DMS79 treated with DMSO at 0.1 percent for 48 hours (cell line): Measurements from ENCODE around the gene PPM1N.

Source experiments
- DNase-seq: peaks from one replicate; lab custom pipeline; 2025; lab: John Stamatoyannopoulos, UW

PPM1N gene, protein sequence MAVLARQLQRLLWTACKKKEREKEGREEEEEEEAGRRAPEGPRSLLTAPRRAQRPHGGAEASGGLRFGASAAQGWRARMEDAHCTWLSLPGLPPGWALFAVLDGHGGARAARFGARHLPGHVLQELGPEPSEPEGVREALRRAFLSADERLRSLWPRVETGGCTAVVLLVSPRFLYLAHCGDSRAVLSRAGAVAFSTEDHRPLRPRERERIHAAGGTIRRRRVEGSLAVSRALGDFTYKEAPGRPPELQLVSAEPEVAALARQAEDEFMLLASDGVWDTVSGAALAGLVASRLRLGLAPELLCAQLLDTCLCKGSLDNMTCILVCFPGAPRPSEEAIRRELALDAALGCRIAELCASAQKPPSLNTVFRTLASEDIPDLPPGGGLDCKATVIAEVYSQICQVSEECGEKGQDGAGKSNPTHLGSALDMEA

DNA sequence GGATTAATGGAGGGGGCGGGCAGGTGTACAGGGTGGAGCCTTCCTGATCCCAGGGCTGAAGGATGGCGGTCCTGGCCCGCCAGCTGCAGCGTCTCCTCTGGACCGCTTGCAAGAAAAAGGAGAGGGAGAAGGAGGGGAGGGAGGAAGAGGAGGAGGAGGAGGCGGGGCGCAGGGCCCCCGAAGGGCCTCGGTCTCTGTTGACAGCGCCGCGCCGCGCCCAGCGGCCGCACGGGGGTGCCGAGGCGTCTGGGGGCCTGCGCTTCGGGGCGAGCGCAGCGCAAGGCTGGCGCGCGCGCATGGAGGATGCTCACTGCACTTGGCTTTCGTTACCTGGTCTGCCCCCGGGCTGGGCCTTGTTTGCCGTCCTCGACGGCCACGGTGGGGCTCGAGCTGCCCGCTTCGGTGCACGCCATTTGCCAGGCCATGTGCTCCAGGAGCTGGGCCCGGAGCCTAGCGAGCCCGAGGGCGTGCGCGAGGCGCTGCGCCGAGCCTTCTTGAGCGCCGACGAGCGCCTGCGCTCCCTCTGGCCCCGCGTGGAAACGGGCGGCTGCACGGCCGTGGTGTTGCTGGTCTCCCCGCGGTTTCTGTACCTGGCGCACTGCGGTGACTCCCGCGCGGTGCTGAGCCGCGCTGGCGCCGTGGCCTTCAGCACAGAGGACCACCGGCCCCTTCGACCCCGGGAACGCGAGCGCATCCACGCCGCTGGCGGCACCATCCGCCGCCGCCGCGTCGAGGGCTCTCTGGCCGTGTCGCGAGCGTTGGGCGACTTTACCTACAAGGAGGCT is at the start of gene PPM1N:
Gene PPM1N (plus strand): TSS at position 33 of the 785 bp plus-strand sequence. CDS start 30 bp downstream, at position 63.
- peak; percentile 2 for DNase-seq

DNA sequence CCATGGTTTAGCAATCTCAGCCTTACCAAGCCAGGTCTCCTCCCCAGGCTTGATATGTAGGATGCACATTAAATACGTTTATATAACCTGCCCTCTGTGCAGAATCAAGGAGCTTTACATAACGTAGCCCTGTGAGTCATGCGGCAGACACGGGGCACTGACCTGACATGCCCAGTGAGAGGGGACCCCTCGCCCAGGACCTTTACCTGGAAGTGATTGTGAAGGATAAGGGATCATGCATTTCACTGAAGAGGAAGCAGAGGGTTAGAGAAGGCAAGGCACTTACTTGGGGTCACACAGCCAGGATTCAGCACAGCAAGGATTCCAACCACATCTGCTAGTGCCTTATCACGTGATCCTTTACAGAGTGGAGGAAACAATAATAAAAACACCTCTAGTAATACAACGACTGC is 49.4 kb upstream of the PPM1N start:
- DNase-seq: no peak

DNA sequence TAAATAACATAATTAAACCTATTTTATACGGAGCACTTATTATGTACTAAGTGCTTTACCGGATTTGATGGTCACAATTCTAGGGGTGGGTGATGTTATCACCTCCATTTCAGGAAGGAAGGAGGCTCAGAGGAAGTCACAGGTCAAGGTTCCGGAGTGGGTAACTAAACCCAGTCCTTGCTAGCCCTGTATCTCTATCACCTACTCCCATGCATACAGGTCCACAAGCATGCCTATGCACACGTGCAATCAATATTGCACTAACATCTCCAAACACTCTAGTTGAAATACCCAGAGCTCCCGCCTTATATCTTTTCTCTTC is 48.3 kb upstream of the PPM1N start:
- DNase-seq: no peak

DNA sequence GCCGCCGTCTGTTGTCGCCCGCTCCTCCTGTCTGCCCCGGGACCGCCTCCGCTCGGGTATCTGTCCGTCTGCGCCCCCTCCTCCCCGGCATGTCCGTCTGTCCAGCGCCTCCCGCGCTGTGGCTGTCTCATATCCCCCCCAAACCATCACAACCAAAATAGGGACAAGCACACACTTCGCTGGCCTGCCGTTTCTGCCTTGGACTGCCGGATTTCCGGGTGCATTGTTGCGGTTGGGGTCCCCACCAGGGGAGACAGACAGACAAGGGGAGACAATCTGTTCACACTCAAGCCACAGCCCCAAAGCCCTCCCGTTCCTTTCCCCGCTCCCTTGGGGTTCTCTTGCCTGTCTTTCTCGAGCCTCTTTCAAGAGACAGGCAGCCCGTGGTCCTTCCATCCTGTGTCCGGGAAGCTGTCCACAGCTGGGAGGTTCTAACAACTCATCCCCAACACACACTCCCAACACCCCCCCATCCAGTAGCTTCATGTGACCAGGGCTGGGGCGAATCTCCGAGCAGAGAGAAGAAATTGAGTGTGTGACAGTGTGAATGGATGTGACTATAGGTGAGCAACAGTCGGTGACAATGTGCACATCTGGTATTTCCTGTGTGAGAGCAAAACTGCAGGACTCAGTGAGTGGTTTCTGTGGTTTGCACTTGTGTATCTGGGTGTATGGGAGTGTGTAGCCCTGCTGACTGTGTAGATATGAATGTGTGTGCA is 47.0 kb upstream of the PPM1N start:
- DNase-seq: no peak

DNA sequence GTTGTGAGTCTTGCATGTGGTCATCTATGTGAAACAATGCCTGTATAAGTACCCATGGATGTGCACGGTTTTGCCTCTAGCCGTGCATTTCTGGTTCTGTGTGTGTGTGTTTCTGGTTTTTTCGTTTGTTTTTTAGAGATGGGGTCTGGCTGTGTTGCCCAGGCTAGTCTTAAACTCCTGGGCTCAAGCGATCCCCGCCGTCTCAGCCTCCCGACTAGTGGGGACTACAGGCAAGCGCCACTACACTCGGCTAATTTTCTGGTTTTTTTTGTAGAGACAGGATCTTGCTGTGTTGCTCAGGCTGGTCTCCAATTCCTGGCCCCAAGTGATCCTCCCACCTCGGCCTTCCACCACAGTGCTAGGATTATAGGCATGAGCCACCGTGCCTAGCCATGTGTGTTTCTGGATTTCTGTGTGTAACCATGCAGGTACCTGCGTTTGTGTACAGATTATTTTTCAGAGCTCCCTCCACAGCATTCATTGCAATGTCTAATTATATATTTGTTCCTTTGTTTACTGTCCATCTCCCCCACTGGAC is 46.3 kb upstream of the PPM1N start:
- DNase-seq: no peak

DNA sequence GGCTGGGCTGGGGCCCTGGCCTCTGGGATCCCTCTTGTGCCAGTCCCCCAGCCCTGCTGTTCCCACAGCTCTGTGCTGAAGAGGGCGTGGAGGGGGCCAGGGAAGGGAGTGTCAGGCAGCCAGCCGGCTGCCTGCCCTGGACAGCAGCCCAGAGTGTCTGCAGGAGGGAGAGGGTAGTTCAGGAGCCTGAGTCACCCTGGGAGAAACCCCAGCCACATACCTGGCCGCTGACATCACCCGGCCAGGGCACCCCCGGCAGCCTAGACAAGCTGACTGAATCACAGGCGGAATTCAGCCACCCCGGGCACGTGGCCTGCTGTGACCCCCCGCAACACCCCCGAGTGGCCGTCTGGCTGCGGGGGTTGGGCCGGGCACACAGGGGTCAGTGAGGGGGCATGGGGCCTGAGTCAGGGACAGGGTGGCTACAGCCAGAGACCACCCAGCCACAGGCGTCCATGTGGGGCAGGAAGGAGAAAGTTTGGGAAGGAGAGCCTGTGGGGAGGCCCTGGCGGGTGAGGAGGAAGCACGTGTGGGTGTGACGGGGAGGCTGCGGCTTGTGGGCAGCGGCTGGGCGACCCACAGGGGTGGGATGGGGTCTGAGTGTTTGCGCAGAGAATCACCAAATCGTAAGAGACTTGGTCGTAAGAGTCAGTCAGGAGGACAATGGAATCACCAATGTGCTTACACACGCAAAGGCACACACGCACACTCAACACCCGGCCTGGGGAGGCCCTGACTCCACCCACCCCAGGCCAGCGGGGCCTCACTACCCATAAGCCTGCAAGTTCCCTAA is 42.3 kb upstream of the PPM1N start:
- DNase-seq: peak; percentile 66

DNA sequence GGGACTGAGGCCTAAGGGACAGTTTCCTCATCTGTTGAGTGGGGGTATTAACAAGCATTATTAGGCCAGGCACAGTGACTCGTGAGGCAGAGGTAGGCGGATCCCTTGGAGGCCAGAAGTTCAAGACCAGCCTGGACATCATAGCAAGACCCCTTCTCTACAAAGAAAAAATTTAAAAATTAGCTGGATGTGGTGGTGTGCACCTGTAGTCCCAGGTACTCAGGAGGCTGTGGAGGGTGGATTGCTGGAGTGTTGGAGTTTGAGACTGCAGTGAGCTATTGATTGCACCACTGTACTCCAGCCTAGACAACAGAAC is 41.8 kb upstream of the PPM1N start:
- no peak for DNase-seq

DNA sequence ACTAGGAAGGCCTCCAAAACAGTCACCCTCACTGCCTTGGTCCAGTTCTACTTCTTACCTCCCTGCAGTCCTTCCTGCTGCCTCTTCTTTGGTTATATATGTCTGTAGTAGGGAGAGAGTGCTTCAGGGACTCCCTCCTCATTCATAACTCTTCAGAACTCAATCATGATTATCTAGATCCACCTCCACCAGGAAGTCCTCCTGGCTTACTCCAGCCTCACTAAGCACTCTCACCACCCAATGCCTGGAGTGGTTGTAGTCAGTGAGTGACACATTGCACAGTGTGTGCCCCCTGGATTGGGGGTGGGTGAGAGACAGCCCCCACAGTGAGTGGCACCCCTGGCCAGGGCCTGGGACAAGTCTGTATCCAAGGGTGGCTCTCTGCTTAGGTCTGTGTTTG is 40.5 kb upstream of the PPM1N start:
- no peak for DNase-seq

DNA sequence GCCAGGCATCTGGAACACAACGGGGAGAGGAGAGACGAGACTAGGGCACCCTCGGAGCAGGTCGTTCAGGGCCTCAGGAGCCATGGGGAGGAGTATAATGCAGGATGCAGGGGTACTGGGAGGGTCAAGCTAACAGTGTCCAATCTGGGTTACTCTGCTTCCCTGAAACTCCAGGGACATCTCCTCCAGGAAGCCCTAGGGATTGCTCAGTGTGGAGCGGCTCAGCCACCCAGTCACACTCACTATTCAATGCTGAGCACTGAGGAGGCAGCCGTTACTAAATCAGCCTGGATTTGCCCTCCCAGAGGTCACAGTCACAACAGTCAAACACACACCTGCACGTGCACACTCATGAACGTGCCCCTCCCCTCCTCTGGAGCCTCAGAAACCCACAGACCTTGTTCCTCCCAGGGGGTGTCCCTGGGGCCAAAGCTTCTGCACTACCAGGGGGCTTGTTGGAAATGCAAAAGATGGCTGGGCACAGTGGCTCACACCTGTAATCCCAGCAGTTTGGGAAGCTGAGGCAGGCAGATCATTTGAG is 37.4 kb upstream of the PPM1N start:
- DNase-seq: no peak

DNA sequence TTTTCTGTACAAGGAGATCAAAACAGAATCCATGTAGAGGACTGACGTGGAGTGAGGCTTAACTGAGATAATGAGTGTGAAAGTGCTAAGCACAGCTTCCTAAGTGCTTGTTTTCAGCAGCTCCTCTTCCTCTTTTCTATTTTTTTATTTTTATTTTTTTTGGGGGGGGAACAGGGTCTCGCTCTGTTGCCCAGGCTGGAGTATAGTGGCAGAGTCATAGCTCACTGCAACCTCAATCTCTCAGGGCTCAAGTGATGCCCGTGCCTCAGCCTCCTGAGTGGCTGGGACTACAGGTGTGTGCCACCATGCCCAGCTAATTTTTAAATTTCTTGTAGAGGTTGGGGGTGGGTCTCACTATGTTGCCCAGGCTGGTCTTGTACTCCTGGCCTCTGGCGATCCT is 36.1 kb upstream of the PPM1N start:
- DNase-seq: no peak

DNA sequence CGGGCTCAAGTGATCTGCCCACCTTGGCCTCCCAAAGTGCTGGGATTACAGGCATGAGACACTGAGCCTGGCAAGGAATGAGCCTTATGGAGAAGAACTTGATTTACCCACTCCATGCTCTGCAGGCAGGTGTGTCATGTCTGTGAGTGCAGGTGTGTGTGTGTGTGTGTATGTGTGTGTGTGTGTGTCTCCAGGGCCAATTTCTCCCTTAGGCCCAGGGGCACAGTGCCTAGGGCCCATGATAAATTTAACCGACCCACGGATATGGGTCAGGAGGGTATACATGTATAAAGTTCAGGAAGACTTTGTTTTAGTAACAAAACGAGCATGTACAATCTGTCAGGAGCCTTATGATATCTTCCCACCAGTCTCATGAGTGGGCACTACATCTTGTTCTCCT is 35.0 kb upstream of the PPM1N start:
- DNase-seq: no peak

DNA sequence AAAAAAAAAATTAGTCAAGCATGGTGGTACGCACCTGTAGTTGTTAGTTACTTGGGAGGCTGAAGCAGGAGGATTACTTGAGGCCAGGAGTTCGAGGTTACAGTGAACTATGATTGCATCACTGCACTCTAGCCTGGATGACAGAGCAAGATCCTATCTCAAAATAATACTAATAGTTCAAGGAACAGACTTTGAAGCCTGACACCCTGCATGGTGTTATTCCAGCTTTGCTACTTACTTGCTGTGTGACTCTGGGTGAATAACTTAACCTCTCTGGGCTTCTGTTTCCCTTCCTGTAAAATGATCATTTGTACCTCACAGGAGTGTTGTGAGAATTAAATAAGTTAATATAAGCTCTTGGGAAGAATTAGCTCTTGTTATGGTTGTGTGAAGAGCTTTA is 34.0 kb upstream of the PPM1N start:
- DNase-seq: no peak

DNA sequence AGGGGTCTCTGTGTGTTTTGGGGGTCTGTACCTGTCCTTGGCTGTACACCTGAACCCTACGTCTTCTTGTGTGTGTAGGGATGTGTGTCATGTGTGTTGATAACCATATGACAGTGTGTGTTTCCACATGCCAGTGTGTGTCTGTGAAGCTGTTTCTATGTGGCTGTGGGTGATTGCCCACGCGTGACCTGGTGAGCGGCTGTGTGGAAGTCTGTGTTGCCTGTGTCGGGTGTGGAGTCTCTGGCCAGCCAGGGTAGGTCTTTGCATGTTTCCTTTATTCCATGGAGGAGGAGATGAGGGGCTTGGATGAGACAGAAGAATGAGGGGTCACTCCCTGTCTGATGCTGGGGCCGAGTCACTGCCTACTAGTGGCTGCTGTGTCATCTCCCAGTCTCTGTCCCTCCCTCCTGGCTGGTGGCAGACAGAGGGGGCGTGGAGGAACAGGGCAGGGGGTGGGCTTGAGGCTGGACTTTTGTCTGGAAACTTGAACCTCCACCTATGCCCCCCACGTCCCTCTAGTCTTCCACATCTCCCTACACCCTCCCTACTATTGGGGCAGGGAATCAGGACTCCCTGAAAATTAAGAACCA is 33.3 kb upstream of the PPM1N start:
- DNase-seq: no peak

DNA sequence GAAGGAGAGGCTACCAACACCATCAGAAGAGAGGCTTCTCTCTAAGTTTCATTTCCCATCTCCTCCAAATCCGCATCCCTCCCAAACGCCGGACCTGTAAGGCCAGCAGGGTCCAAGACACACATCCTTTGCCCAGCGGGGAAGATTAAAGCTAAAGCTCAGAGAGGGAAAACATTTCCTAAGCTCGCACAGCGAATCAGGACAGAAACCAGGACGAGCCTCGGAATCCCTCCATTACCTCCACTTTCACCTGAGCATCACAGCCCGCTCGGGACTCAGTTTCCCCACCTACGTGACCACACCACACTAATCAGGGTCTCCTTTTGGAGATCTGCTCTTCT is 31.2 kb upstream of the PPM1N start:
- DNase-seq: peak; percentile 30

DNA sequence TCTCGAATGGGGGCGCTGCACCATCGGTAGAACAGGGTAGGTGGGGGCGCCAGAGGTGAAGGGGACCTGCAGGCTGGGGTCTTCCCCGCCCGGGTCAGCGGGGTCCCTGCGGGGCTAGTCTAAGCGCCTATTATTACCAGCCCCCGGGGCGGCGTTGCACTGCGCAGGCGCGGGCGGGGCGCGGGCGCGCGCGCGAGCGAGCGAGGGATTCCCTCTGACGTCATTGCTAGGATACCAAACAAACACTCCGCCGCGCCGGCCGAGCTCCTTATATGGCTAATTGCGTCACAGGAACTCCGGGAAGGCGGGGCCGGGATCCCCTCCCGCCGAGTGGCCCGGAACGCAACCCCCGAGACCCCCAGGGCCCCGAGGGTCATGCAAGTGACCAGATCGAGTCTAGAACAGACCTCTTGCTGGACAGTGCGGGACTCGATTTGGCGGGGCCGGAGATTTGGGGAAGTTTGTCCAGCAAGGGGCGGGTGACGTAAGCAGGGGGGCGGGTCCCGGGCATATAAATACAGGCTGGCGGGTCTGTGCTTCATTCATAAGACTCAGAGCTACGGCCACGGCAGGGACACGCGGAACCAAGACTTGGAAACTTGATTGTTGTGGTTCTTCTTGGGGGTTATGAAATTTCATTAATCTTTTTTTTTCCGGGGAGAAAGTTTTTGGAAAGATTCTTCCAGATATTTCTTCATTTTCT is 30.6 kb upstream of the PPM1N start, which contains the start of gene FOSB:
Gene FOSB (plus strand): TSS at position 541 of the 703 bp plus-strand sequence. CDS start 591 bp downstream, outside the sequence.
- peak; percentile 79 for DNase-seq

DNA sequence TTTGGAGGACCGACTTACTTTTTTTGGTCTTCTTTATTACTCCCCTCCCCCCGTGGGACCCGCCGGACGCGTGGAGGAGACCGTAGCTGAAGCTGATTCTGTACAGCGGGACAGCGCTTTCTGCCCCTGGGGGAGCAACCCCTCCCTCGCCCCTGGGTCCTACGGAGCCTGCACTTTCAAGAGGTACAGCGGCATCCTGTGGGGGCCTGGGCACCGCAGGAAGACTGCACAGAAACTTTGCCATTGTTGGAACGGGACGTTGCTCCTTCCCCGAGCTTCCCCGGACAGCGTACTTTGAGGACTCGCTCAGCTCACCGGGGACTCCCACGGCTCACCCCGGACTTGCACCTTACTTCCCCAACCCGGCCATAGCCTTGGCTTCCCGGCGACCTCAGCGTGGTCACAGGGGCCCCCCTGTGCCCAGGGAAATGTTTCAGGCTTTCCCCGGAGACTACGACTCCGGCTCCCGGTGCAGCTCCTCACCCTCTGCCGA is 30.0 kb upstream of the PPM1N start:
- DNase-seq: no peak

DNA sequence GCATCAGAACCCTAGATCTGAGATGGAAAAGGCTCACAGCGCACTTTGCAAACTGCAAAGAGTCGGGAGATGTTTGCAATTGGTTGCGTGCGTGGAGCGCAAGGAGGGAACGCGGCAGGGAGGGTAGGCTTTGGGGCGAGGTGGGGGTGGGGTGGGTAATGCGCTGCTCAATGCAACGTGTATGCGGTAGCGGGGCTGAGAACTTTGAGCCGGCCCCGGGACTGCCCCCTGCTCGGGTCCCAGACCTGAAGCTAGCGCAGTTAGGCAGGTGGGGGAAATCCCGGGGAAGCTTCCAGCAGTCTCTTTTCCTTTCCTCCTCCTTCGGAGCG is 29.5 kb upstream of the PPM1N start:
- no peak for DNase-seq

DNA sequence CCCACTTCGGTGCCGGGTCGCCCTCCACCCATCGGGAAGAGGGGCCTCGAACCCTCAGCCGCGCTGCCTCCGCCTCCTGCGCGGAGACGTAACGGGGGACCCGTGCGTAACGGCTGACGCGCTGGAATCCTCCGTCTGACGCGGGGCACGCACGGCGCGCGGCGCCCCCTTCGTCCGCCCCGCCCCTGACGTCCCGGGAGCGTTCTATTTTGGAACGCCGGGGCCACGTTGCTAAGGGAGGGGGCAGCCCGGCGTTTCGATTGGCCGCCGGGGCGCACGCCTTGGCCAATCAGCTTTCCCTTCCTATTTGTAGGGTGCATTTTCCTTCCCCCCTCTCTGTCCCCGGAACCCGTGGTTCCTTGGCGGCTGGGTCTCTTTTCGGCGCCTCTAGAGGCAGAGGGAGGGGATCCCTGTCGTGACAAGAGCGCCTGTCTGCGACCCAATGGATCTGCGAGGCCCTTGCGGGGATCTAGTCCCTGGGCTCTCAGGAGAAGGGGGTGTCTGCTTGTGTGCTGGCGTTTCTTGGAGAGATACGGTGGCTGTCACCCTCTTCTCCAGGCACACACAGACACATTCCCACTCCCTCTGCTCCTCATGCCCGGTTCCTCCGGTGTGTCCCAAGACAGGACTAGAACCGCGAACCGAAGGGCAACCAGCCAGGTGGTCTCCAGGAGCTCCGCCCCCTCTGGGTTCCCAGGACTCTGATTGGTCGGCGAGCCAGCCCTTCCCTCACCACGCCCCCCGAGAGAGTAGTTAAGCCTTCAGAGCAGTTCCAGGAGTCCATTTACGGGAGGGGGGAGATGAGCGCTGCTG is 28.9 kb upstream of the PPM1N start:
- DNase-seq: peak; percentile 87

DNA sequence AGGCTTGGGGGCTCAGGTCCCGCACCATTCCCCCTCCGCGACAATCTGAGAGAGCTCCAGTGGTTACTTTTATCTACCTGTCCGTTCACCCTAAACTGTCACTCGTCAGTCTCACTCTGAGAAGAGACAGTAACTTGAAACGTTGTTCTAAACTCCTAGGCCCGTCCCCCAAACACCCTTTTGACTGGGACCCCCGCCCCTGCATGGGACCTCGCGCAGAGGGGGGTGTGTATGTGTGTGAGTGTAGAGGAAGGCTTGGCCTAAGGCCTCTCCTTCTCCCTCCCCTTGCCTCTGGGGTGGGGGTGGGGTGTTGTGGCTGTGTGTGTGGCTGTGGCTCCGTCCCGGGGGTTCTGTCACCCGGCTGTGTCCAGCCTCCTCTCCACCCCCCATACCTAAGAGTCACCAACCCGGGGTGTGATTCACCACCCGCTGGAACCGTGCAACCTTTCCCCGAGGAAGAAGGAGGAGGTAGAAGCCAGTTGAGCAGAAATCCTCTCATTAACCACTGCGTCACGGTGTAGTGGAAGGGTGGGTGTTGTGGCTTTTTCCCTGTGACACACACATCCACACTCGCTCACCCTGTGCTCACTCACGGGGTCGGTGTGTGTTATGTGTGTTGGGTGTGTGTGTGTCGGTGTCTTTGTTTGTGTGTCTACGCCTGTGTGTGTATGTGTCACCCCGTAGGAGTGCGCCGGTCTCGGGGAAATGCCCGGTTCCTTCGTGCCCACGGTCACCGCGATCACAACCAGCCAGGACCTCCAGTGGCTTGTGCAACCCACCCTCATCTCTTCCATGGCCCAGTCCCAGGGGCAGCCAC is 28.1 kb upstream of the PPM1N start:
- DNase-seq: no peak
